ACC112 (cell line): ENCODE measurements around the gene GFI1B.

Source experiments
- H2AFZ ChIP-seq: fragments of 200-600 bp; sonication (generic); one replicate; pipeline ENCODE4 v1.6.0; 2017; ENCODE audit warnings: antibody characterized with exemption, low read length; ENCODE audit not compliant: unreplicated experiment
- H3K27ac ChIP-seq: fragments of 200-600 bp; sonication (generic); 2 replicates; pipeline ENCODE4 v1.5.1; 2014; ENCODE audit warnings: low read depth, mild to moderate bottlenecking, antibody characterized with exemption, low read length, moderate library complexity
- H3K27me3 ChIP-seq: fragments of 200-600 bp; sonication (generic); 2 replicates; pipeline ENCODE4 v1.6.1; 2014; ENCODE audit warnings: mild to moderate bottlenecking, antibody characterized with exemption, low read length, moderate library complexity, mixed read lengths; ENCODE audit not compliant: insufficient read depth
- H3K36me3 ChIP-seq: fragments of 200-600 bp; sonication (generic); 2 replicates; pipeline ENCODE4 v1.6.1; 2016; ENCODE audit warnings: mild to moderate bottlenecking, antibody characterized with exemption, low read length, moderate library complexity, mixed read lengths; ENCODE audit not compliant: insufficient read depth
- H3K4me1 ChIP-seq: fragments of 200-600 bp; sonication (generic); one replicate; pipeline ENCODE4 v1.6.1; 2016; ENCODE audit warnings: low read length, mixed read lengths; ENCODE audit not compliant: insufficient read depth, unreplicated experiment, control insufficient read depth
- H3K4me3 ChIP-seq: fragments of 200-600 bp; sonication (generic); 2 replicates; pipeline ENCODE4 v1.5.1; 2014; ENCODE audit warnings: mild to moderate bottlenecking, low read depth, low read length
- H3K79me2 ChIP-seq: fragments of 200-600 bp; sonication (generic); one replicate; pipeline ENCODE4 v1.6.0; 2016; ENCODE audit warnings: low read length; ENCODE audit not compliant: control insufficient read depth, unreplicated experiment, insufficient read depth

GFI1B gene

GRCh38 chr9:133003071-133003461 is 24.6 kb downstream of the GFI1B start:
- Histone ChIP-seq H3K4me1 (no peaks in the 10 kb centered on the region), H3K79me2 (no peaks in the 10 kb centered on the region), H3K27ac (no peak overlapping the region), H3K27me3 (peaks cover 72% of the 10 kb centered on the region), H2AFZ (no peak overlapping the region), H3K4me3 (no peak overlapping the region), H3K36me3 (no peaks in the 10 kb centered on the region)

GRCh38 chr9:133003671-133004090 is 25.2 kb downstream of the GFI1B start:
- H3K36me3 ChIP-seq = no peaks in the 10 kb centered on the region
- H3K4me3 ChIP-seq = no peak overlapping the region
- peaks cover 75% of the 10 kb centered on the region for H3K27me3 ChIP-seq
- H3K27ac ChIP-seq = no peak overlapping the region
- H2AFZ ChIP-seq = no peak overlapping the region
- H3K4me1 ChIP-seq = no peaks in the 10 kb centered on the region
- H3K79me2 ChIP-seq = no peaks in the 10 kb centered on the region

- H3K4me3 ChIP-seq = no peak overlapping the region
- H3K36me3 ChIP-seq = no peaks in the 10 kb centered on the region
- no peak overlapping the region for H3K27ac ChIP-seq
- H3K4me1 ChIP-seq = no peaks in the 10 kb centered on the region
- H2AFZ ChIP-seq = no peak overlapping the region
- no peaks in the 10 kb centered on the region for H3K79me2 ChIP-seq
- peaks cover 74% of the 10 kb centered on the region for H3K27me3 ChIP-seq
Measured at GRCh38 chr9:133004091-133004998, 25.9 kb downstream of the GFI1B start.

GRCh38 chr9:133004999-133005760 is 26.7 kb downstream of the GFI1B start:
- Histone ChIP-seq H3K4me3 (no peak overlapping the region), H3K4me1 (no peaks in the 10 kb centered on the region), H3K27ac (no peak overlapping the region), H2AFZ (no peak overlapping the region), H3K27me3 (peaks cover 66% of the 10 kb centered on the region), H3K36me3 (no peaks in the 10 kb centered on the region), H3K79me2 (no peaks in the 10 kb centered on the region)

GRCh38 chr9:133005957-133006356 is 27.5 kb downstream of the GFI1B start:
- Histone ChIP-seq H3K4me3 (no peak overlapping the region), H3K27ac (no peak overlapping the region), H2AFZ (no peak overlapping the region), H3K4me1 (no peaks in the 10 kb centered on the region), H3K36me3 (no peaks in the 10 kb centered on the region), H3K27me3 (peaks cover 58% of the 10 kb centered on the region), H3K79me2 (no peaks in the 10 kb centered on the region)

GRCh38 chr9:133006731-133007352 is 28.3 kb downstream of the GFI1B start:
- Histone ChIP-seq H2AFZ (no peak overlapping the region), H3K36me3 (no peaks in the 10 kb centered on the region), H3K4me3 (no peak overlapping the region), H3K79me2 (no peaks in the 10 kb centered on the region), H3K27ac (no peak overlapping the region), H3K27me3 (peaks cover 57% of the 10 kb centered on the region), H3K4me1 (no peaks in the 10 kb centered on the region)

- no peaks in the 10 kb centered on the region for H3K36me3 ChIP-seq
- no peak overlapping the region for H2AFZ ChIP-seq
- no peak overlapping the region for H3K27ac ChIP-seq
- H3K4me3 ChIP-seq = no peak overlapping the region
- no peaks in the 10 kb centered on the region for H3K4me1 ChIP-seq
- H3K79me2 ChIP-seq = no peaks in the 10 kb centered on the region
- H3K27me3 ChIP-seq = peaks cover 51% of the 10 kb centered on the region
Measured at GRCh38 chr9:133008406-133008805, 29.9 kb downstream of the GFI1B start.

GRCh38 chr9:133008824-133009223 is 30.3 kb downstream of the GFI1B start:
- H3K27me3 ChIP-seq = peaks cover 49% of the 10 kb centered on the region
- H3K4me3 ChIP-seq = no peak overlapping the region
- no peaks in the 10 kb centered on the region for H3K79me2 ChIP-seq
- H3K36me3 ChIP-seq = no peaks in the 10 kb centered on the region
- no peak overlapping the region for H2AFZ ChIP-seq
- H3K4me1 ChIP-seq = no peaks in the 10 kb centered on the region
- H3K27ac ChIP-seq = no peak overlapping the region

GRCh38 chr9:133009906-133010582 is 31.6 kb downstream of the GFI1B start:
- Histone ChIP-seq H3K4me3 (no peak overlapping the region), H3K27me3 (peaks cover 51% of the 10 kb centered on the region), H3K4me1 (no peaks in the 10 kb centered on the region), H3K27ac (no peak overlapping the region), H3K79me2 (no peaks in the 10 kb centered on the region), H3K36me3 (no peaks in the 10 kb centered on the region), H2AFZ (no peak overlapping the region)

GRCh38 chr9:133014696-133015095 is 36.2 kb downstream of the GFI1B start:
- no peak overlapping the region for H3K27ac ChIP-seq
- no peak overlapping the region for H2AFZ ChIP-seq
- no peaks in the 10 kb centered on the region for H3K36me3 ChIP-seq
- no peak overlapping the region for H3K4me3 ChIP-seq
- H3K4me1 ChIP-seq = no peaks in the 10 kb centered on the region
- no peaks in the 10 kb centered on the region for H3K79me2 ChIP-seq
- peaks cover 44% of the 10 kb centered on the region for H3K27me3 ChIP-seq
